ENCODE results near the gene GALNT2.
A peak's percentile ranks its signal among the peaks of the same experiment; 100 is the strongest.

GALNT2 gene

GRCh38 chr1:230069796-230070195, 2.8 kb downstream of the GALNT2 start:
- no peak for DNase-seq
- intact Hi-C loops (cut with DNase I) = loop anchor here (5.0 to 10.0 kb wide), 4 partner anchors 43 to 407 kb away; no protein-coding TSS in a partner anchor

- intact Hi-C loops (cut with DNase I) = no loop called here
- DNase-seq = no peak
Measured at GRCh38 chr1:230070321-230071208, 3.5 kb downstream of the GALNT2 start.

DNA sequence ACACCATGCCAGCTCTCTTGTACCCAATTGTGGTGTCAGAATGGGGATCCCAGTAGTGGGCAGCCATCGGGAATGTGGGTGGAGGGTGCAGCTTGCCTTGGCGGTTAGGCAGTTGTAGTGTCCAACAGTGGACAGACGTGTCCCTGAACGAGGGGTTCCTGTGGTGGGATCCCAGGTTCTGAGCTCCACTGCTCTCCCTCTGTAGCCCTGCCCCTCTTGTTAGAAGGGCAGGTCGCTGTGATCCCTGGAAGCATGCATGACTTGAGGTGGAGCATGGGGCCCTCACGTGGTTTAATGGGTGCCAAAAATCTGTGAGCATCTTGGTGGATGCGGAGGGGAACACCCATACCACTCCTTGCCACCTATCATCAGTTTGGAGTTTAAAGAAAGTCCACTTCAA, 4.3 kb downstream of the GALNT2 start:
- no peak for DNase-seq
- intact Hi-C loops (cut with DNase I) = no loop called here

DNA sequence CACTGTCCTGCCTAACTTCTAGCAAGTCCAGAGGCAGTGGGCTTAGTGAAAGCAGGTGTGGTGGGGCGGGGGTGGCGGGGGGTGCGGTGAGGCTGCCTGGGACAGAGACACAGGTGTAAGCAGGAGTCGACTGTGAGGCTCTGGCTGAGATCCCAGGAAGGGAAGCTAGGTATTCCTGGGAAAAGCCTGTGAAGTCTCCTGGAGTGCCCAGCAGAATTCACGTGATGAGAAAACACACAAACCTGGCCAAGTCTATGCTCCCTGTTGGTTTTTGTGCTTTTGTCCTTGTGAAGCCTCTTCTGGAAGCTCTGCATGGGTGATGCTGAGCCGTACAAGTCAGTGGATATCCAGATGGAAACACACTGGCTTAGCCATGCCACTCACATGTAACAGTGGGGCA, 5.3 kb downstream of the GALNT2 start:
- no peak for DNase-seq
- intact Hi-C loops (cut with DNase I) = no loop called here

DNA sequence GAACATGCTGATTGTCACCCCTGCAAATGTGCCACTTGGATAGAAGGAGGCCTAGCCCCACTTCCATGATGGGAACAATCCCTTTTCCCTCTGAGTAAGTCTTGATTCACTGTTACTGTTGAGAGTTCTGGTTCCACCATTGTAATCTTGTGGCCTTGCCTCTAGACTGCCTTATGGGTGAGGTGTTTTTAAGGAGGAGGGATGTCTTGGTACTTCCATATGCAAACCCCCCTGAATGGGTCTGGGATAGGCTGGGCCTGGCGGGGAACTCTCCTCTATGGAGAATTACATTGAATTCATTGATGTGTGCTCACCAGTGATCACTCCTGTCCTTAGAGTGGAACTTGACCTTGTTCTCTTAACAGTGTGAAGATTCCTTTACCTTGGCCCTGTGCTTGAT, 5.8 kb downstream of the GALNT2 start:
- DNase-seq = no peak
- intact Hi-C loops (cut with DNase I) = no loop called here

DNA sequence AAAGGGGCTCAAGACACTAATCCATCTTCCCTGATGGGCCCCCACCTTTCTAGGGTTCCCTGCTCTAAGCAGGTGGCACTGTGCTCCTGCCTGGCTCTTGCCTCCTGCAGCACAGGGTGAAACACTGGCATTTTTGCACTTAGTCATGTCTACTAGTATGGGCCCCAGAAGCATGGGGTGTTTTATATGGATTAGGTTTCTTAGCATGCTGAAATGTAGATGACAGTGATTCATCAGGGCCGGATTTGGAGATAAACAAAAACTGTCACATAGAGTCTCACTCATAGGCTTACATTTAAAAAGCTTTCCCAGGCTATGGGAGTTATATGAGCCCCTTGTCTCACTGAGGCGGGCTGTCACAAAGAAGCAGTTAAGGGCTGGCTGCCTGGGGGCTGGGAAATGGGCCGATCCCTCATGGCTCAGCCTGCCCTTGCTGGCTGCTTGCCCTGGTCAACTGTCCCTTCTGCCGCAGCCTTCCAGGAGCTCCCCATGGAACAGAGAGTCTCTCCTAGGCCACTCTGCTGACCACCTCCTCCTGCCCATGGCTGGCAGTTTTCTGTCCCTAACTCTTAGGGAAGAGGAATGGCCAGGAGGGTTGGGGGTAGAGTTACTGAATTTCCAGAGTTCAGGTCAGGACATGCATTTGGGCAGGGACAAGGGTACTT, 6.5 kb downstream of the GALNT2 start:
- intact Hi-C loops (cut with DNase I) = no loop called here
- DNase-seq = peak in 5 of 10 donors; percentile 32 to 90 (median 54)

DNA sequence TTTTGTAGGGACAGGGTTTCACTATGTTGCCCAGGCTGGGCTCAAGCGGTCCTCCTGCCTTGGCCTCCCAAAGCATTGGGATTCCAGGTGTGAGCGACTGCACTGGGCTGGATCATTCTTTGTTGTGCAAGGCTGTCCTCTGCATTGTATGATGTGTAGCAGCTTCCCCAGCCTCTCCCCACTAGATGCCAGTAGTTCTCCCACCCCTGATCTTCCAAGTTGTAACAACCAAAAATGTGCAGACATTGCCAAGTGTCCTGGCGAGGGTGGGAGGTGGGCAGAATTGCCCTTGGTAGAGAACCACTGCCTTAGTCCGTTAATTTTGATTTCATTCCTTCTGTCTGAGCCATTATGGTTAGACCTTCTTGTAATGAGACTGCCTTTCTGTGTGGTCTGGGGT, 7.2 kb downstream of the GALNT2 start:
- intact Hi-C loops (cut with DNase I) = no loop called here
- no peak for DNase-seq

DNA sequence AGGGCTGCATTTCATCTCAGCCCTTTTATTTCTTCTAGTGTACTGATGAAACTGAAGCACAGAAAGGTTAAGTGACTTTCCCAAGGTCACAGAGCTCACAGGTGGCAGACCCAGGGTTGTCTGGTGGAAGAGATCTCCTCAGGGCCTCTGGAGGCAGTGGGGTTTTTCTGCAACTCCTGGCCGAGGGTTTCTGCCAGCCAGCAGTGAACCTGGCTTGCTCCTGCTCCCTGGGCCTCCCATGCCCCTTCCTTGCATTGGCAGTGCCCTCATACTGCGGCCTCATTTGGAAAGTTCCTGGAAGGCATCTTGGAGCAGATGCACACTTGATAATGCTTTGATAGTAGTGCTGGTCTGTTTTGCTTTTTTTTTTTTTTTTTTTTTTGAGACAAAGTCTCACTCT, 7.7 kb downstream of the GALNT2 start:
- intact Hi-C loops (cut with DNase I) = no loop called here
- DNase-seq = no peak

DNA sequence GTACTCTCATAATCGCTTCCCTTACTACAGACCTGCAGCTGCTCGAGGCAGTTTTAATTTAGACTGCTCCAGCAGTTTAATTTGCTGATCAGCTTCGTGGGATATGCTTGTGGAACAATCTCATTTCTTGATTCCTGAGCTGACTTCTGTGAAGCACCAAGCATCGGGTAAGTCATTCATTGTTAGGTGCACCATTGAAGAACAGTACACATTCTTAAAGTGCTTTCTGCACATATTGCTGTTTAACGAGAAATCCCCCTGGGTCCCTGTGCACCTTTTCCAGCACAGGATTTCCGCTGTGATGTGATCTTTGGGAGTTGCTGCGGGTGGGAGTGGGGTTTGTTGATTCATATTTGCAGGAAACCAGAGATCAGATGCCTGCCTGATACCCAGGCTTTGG, 9.1 kb downstream of the GALNT2 start:
- DNase-seq = no peak
- intact Hi-C loops (cut with DNase I) = no loop called here

DNA sequence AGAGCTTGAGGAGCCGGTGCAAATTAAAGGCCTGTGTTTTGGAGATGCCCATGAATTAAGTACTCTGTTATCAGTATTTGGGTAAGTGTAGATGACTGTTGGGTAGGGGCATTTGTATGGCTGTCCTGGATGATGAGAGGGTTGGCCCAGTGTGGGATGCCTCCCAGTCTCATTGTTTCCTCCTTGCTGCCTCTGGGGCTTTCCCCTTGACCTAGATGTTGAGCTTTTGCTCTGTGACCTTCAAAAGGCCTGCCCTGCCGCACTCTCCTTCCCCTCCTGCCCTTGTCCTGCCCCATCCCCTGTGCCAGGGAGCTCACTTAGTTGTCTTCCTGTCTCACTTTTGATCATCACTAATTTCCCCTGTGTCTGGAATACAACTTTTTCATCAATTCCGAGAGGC, 10.0 kb downstream of the GALNT2 start:
- no peak for DNase-seq
- intact Hi-C loops (cut with DNase I) = no loop called here

DNA sequence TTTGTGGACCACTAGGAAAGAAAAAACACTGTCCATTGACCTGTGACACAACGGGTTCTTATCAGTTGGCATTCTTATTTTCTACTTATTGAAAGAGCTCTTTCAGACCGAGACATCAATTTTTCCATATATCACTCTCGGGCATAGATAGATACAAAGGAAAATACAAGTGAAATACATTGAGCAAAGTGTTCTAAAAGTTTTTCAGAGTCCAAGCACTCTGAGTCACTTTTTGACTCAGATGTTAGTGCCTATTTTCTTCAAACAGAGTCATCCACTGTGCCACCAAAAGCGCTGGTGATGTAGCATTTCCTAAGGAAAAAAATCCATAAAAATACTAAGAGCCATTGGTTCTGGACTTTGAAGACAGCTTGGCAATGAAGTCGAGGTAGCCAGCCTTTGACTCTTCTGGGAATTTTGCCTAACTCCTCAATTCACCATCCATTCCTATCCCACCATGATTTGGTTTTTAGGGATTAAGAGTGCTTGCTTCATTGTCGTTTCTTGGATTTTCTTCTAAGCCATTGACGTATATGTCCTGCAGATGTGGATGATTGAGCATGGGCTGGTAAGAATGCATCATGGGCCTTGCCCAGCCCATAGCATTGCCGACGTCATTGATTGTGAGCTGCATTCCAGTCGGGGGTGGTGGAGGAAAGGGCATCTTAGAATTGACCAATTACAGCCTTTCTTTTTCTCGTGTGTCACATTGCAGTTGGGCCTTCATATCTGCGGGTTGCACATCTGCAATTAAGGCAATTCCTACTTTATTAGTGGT, 10.6 kb downstream of the GALNT2 start:
- no peak for DNase-seq
- intact Hi-C loops (cut with DNase I) = no loop called here

DNA sequence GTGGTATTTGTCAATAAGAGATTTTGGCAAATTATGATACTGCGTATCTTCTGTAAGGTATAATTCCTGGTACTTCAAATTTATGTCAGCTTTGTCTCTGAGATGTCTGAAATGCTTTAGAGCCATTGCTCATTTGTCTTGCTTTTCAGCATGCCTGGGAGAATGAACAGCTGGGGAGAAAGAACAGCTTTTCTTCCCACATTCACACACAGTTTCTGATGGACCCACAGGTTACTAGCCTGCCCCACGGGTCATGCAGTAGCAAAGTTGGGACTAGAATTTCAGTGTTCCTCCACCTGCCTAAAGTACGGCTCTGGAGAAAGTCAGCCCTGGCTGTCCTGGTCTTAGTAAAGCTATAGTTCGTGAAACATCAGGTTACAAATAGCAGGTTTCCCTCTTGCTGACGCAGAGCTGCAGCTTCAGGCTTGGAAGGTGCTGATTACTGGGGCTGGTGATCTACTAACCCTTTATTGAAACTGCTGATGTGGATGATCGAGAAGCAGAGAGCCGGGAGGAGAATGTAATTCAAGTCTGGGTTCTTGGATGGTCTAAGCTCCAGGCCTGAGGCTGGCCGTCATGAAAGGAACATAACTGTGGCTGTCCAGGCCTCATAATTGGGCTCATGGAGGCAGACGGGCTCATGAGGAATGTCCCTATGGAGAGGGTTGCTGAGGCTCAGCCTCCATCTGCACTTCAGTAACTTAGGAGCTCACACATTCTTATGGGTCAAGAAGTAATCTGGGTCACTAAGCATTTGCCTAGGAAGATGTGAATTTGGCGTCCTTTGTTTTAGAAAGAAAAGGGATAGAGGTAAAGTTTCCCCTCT, 12.4 kb downstream of the GALNT2 start:
- intact Hi-C loops (cut with DNase I) = no loop called here
- DNase-seq = no peak

- intact Hi-C loops (cut with DNase I) = no loop called here
- peak in 1 of 10 donors; percentile 28 for DNase-seq
Measured at GRCh38 chr1:230080822-230081221, 13.8 kb downstream of the GALNT2 start.

- intact Hi-C loops (cut with DNase I) = no loop called here
- no peak for DNase-seq
Measured at GRCh38 chr1:230081751-230082150, 14.7 kb downstream of the GALNT2 start.

DNA sequence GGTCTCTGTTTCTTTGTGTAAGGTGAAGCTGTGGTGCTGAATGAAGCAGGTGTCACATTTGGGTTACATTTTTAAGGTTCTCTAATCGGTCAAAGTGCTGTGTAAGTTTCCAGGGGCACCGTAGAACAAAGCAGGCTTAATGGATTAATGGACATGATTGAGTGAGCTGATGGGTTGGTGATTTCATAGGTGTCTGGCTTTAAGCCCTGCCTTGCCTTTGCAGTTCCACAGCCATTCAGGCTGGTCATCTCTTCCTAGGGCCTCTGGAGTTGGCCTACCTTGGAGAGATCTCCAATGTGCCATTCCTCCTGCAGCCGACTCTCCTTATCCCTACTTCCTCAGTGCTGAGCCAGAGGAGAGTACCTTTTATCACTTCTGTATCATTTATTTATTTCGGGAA, 15.2 kb downstream of the GALNT2 start:
- intact Hi-C loops (cut with DNase I) = no loop called here
- no peak for DNase-seq

DNA sequence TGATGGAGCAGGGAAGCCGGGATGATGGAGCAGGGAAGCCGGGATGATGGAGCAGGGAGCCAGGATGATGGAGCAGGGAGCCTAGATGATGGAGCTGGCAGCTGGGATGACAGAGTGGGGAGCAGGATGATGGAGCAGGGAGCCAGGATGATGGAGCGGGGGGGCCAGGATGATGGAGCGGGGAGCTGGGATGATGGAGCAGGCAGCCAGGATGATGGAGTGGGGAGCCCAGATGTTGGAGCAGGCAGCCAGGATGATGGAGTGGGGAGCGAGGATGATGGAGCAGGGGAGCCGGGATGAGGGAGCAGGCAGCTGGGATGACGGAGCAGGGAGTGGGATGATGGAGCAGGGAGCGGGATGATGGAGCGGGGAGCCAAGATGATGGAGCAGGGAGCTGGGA, 16.0 kb downstream of the GALNT2 start:
- intact Hi-C loops (cut with DNase I) = no loop called here
- DNase-seq = no peak

DNA sequence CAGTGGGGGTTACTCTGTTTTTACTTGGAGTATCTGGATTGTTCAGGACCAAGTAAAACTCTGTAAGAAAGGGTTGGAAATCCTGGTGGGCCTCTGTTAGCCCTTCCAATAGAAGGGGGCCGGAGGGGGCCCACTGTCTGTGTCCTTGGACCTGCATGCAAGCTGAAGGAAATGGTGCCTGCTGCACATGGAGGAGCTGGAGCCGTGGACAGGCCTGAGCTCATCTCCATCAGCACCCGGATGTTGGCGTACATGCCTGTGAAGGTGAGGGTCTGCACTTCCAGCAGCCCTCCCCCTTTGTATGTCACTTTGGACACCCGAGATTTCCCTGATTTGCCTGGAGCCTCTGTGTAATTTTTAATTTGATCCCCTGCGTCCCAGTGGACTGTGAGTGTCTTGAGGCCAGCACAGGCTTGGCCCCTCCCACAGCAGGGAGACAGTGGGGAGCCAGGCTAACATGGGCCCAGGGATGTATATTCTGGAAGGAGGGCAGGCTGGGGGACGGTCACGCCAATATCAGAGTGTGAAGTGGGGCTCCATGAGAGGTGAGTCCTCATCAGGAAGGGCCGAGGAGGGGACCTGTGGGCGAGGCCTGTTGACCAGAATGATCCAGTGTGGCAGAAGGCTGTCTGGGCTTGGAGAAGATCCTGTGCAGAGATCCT, 16.8 kb downstream of the GALNT2 start:
- intact Hi-C loops (cut with DNase I) = no loop called here
- no peak for DNase-seq

- no peak for DNase-seq
- intact Hi-C loops (cut with DNase I) = loop anchor here (5.0 kb wide), 1 partner anchor 422 kb away; no protein-coding TSS in a partner anchor
Measured at GRCh38 chr1:230084408-230085177, 17.6 kb downstream of the GALNT2 start.

DNA sequence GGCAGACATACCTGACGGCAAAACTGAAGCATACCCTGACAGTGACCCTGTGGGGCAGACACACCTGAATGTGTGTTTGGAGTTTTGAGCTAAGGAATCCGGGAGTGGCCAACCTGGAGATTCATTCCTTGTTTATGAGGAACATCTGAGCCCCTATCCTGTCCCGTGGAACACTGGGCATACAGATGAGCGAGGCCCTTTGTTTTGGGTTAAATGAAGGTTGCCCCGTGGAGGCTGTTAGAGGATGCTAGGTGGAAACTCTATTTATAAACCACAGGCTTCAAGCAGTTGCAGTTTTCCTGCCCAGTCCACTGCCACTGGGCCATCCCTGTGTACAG, 18.1 kb downstream of the GALNT2 start:
- intact Hi-C loops (cut with DNase I) = loop anchor here (5.0 kb wide), 1 partner anchor 423 kb away; no protein-coding TSS in a partner anchor

More for the DNA sequence above, 18.1 kb downstream of the GALNT2 start:
- DNase-seq = no peak
